Heart left ventricle (tissue), 16 donors: ENCODE measurements around the gene PARM1. TPM values are rescaled to one million over a fixed set of nuclear protein-coding genes. Genes with fewer than 3 reads are reported as not detected.
A peak's percentile ranks its signal among the peaks of the same experiment; 100 is the strongest.

Source experiments
- ATAC-seq, 4 donors: fragments of 200-7000 bp; cut with Tn5 transposase; one replicate each; pipeline ENCODE4 v1.9.1; 2020 to 2022; ENCODE audit warnings: moderate library complexity in 4 of 4, mild to moderate bottlenecking in 3 of 4, moderate number of reproducible peaks in 1 of 4
- DNase-seq, 5 donors: peaks; one replicate each; pipeline ENCODE4 v3.0.0-alpha.2; 2020
- H3K27ac ChIP-seq, 12 donors: fragments of 200-600 bp; sonication (generic) in 4 of 12; one replicate each; pipeline versions ENCODE4 v1.5.0 to v1.8.0; 2016 to 2022; ENCODE audit warnings: mild to moderate bottlenecking in 2 of 12
- H3K27me3 ChIP-seq, 9 donors: fragments of 200-600 bp; sonication (generic) in 2 of 9; one replicate each; pipeline versions ENCODE4 v1.5.1 to v1.8.0; 2016 to 2022; ENCODE audit warnings: mild to moderate bottlenecking in 3 of 9
- H3K36me3 ChIP-seq, 9 donors: fragments of 200-600 bp; sonication (generic) in 2 of 9; one replicate each; pipeline versions ENCODE4 v1.5.0 to v1.8.0; 2018 to 2022; ENCODE audit warnings: mild to moderate bottlenecking in 2 of 9
- H3K4me1 ChIP-seq, 12 donors: fragments of 200-600 bp; sonication (generic) in 4 of 12; one replicate each; pipeline versions ENCODE4 v1.5.0 to v1.8.0; 2016 to 2022; ENCODE audit warnings: mild to moderate bottlenecking in 3 of 12
- H3K4me3 ChIP-seq, 12 donors: fragments of 200-600 bp; sonication (generic) in 4 of 12; one replicate each; pipeline versions ENCODE4 v1.5.0 to v1.8.0; 2017 to 2022; ENCODE audit warnings: mild to moderate bottlenecking in 9 of 12, moderate library complexity in 4 of 12
- H3K9me3 ChIP-seq, 12 donors: fragments of 200-600 bp; sonication (generic) in 4 of 12; one replicate each; pipeline versions ENCODE4 v1.5.0 to v1.8.0; 2016 to 2022; ENCODE audit warnings: mild to moderate bottlenecking in 1 of 12
- POLR2A ChIP-seq, 2 donors: fragments of 450-650 bp; IDR thresholded peaks; one replicate each; pipeline ENCODE4 v1.6.1; 2017; ENCODE audit warnings: antibody characterized with exemption in 2 of 2, mild to moderate bottlenecking in 2 of 2, moderate library complexity in 2 of 2
- WGBS, 4 donors: extraction: QIAGEN DNeasy Blood & Tissue Kit in 2 of 4; methylation state at CpG; one replicate each; pipeline versions ENCODE4 v1.1.5 to v1.1.7; 2013 to 2018; 5-methylcytosine and 5-hydroxymethylcytosine counted together
- intact Hi-C, 10 donors: fragments of 100-400 bp; cut with DNase I; formaldehyde crosslinking; loops; one replicate each; pipeline versions ENCODE4 v1.11.1 to v1.14.2; 2022
- polyA plus RNA-seq, 2 donors: library from polyadenylated mRNA; stranded (reverse); fragments of 200-250 nt; gene quantifications; one replicate each; pipeline ENCODE4 v1.2.3, GENCODE V29; 2013
- total RNA-seq, 9 donors: library from RNA; depleted of rRNA in 2 of 9; stranded (reverse); fragments of >200 nt in 2 of 9; fragmentation: NEBNext Ultra II Directional in 3 of 9; extraction: Animal tissue kit (Norgen Biotek cat#: 25700) in 3 of 9; gene quantifications; one replicate each; pipeline versions ENCODE4 v1.1.0 to v1.2.4, GENCODE V29; 2016 to 2023
- TF ChIP-seq, protein P1 (sequence below), 12 donors: fragments of 200-600 bp; sonication (generic) in 4 of 12; IDR thresholded peaks; one replicate each; pipeline versions ENCODE4 v1.5.0 to v1.8.0; 2018 to 2022; ENCODE audit warnings: antibody characterized with exemption in 12 of 12, mild to moderate bottlenecking in 5 of 12
- donor health status: ischemic (EF 13 %, LVEDD 7.1; RV severe dilation, severe dysfunction).
- donor health status: healthy with polysubstance abuse.
- donor health status: DM: no; HTN: yes; CAD: no.
- donor health status: DM: no; HTN: no; CAD: no.
- donor health status: ischemic (EF 25% LVEDD 6.9; RV normal size, moderate dysfunction).
- donor health status: ischemic (EF 25% LVEDD 5.7; RV mildly dilated, moderate dysfunction).
- donor health status: healthy.
- donor health status: DM: yes; HTN: yes; CAD: no.
- donor health status: ischemic (EF 35%, LVEDD 5.7; RV mildly dilated, moderate dysfunction).
- donor health status: nonischemic (EF 11% LVEDD 7.7; RV severe dilation, severe dysfunction).
- donor health status: DM: yes; HTN: yes; CAD: no.
- donor health status: PGD.
- donor health status: ischemic (EF 29% LVEDD 5.4; RV normal size, mild dysfunction).
- donor health status: nonischemic (EF 23%, LVEDD 6.1; RV moderate dilation, normal function).

PARM1 gene
- total and polyA plus RNA-seq, 11 donors, result 28.8 to 144 (median 75.2) TPM

DNA sequence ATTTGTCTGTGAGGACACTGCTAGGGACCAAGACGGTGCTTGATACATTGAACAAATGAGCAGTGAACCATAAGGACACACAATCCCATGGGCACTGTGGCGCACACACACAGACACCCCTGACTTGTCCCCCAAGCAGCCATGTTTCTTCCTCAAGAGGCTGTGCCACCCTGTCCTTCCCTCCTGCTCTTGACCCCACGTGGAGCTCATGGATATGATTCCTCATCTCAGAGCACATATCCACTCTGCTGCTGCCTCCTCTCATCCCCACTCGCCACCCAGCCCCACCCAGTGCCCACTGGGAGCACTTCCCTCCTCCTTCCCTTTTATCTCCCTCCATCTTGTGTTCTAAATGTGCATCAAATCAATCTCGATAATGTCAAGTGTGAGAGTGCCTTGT is 102.4 kb downstream of the PARM1 start:
- no peaks in the 10 kb centered on the region for H3K27me3 ChIP-seq
- no peak for ATAC-seq

DNA sequence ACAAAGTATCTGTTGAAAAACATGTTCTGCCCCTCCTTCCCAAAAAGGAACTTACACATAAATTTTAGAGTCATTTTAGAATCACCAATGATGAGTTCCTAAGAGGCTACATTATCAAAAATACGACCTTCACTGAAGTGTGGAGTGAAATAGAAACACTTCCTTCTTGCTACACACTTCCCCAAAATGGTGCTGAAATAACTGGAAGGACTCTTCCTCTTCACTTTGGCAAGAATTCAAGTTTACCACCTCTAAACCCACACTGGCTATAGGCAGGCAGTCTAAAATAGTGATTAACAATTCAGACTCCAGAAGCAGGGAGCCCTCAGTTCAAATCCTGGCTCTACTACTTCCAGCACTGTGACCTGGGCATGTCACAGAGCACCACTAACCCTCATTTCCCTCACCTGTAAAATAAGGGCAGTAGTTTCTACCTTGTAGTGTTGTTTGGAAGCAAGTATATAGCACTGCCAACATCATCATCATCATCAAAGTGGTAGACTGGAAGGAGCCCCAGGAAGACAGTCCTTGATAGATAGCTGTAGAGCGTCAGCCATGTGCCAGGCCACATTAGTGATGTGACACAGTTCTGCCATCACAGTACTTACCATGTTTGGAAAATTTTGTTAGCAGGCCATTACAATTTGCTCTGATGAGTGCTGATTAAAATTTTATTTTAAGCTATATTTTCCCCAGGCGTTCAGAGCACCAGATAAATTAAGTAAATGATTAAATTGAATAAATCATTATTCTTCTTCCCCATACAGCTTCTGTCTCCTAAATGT is 103.3 kb downstream of the PARM1 start:
- ATAC-seq, result peak in 2 of 4 donors; percentile 30 to 37
- 49 to 57% (median 54%) methylated on average over 3 of the region's 3 CpGs for WGBS, 4 donors
- no peak overlapping the region for H3K27ac ChIP-seq
- no peaks in the 10 kb centered on the region for H3K36me3 ChIP-seq
- H3K4me3 ChIP-seq, result no peak overlapping the region
- H3K4me1 ChIP-seq, result peaks cover 0 to 19% (median 3%) of the 10 kb centered on the region in 12 donors
- intact Hi-C loops, result no loop called here
- no peak for DNase-seq
- TF ChIP-seq, protein P1, sequence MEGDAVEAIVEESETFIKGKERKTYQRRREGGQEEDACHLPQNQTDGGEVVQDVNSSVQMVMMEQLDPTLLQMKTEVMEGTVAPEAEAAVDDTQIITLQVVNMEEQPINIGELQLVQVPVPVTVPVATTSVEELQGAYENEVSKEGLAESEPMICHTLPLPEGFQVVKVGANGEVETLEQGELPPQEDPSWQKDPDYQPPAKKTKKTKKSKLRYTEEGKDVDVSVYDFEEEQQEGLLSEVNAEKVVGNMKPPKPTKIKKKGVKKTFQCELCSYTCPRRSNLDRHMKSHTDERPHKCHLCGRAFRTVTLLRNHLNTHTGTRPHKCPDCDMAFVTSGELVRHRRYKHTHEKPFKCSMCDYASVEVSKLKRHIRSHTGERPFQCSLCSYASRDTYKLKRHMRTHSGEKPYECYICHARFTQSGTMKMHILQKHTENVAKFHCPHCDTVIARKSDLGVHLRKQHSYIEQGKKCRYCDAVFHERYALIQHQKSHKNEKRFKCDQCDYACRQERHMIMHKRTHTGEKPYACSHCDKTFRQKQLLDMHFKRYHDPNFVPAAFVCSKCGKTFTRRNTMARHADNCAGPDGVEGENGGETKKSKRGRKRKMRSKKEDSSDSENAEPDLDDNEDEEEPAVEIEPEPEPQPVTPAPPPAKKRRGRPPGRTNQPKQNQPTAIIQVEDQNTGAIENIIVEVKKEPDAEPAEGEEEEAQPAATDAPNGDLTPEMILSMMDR (IDR thresholded peaks at IDR 0.05), result no peak
- no peak for TF ChIP-seq POLR2A (IDR thresholded peaks at IDR 0.05)
- no peaks in the 10 kb centered on the region for H3K9me3 ChIP-seq
- no peaks in the 10 kb centered on the region for H3K27me3 ChIP-seq

More for the DNA sequence above, 102.4 kb downstream of the PARM1 start:
- WGBS, 4 donors, result 85 to 90% (median 86%) methylated on average over 5 of the region's 5 CpGs
- no peak for DNase-seq
- intact Hi-C loops, result no loop called here
- Histone ChIP-seq H3K27ac (no peak overlapping the region), H3K4me3 (no peak overlapping the region), H3K36me3 (no peaks in the 10 kb centered on the region), H3K4me1 (peaks cover 0 to 26% (median 3%) of the 10 kb centered on the region in 12 donors), H3K9me3 (no peaks in the 10 kb centered on the region)
- TF ChIP-seq, protein P1 (IDR thresholded peaks at IDR 0.05), result no peak
- TF ChIP-seq POLR2A (IDR thresholded peaks at IDR 0.05), result no peak

DNA sequence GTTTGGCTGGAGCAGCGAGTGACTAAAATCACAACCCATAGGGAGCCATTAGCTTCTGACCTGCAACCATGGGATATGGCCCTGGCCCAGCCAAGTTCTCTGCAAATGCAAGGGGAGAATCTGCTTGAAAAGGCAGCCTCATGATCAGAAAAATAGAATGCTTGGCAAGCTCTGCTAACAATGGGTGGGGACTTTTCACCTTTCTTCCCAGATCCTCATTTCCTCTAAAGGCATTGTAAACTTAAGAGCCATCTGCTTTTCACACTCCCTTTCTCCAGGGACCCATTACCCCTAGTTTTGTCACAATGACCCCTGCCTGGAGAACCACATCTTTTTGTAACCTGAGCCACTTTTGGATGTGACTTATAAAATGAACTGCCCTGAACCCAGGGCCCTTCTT is 104.3 kb downstream of the PARM1 start:
- ATAC-seq, result no peak
- H3K4me1 ChIP-seq, result peaks cover 0 to 15% (median 3%) of the 10 kb centered on the region in 12 donors

DNA sequence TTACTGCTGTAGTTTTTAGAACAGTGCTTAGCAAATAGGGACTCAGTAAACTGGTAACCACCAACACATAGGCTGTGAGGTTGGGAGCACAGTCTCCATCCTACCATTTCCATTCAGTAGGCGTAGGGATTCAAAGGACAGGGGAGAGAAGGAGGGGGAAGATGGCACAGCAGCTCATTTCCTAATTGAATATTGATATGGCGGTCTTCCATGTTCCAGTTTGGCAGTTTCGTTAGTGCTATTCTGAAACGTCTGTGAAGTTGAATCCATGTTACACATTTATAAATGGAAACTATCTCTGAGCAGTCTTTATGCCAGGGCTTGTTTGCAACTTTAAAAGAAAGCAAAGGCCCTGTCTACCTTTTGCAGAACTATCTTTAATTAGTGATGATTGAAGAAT is 105.5 kb downstream of the PARM1 start:
- Histone ChIP-seq H3K4me3 (no peak overlapping the region), H3K36me3 (no peaks in the 10 kb centered on the region), H3K27me3 (no peaks in the 10 kb centered on the region), H3K4me1 (peaks cover 0 to 15% (median 4%) of the 10 kb centered on the region in 12 donors), H3K27ac (peak overlapping the region in 2 of 12 donors; percentile 35 to 45), H3K9me3 (no peaks in the 10 kb centered on the region)
- DNase-seq, result no peak
- TF ChIP-seq, protein P1 (IDR thresholded peaks at IDR 0.05), result no peak
- no peak for TF ChIP-seq POLR2A (IDR thresholded peaks at IDR 0.05)
- WGBS, 4 donors, result 47 to 59% (median 56%) methylated on average over 4 of the region's 4 CpGs
- peak; percentile 20 to 75 (median 60) for ATAC-seq
- intact Hi-C loops, result no loop called here

More for the DNA sequence above, 104.3 kb downstream of the PARM1 start:
- Histone ChIP-seq H3K4me3 (no peak overlapping the region), H3K9me3 (no peaks in the 10 kb centered on the region), H3K36me3 (no peaks in the 10 kb centered on the region), H3K27me3 (no peaks in the 10 kb centered on the region), H3K27ac (no peak overlapping the region)
- intact Hi-C loops, result no loop called here
- no peak for DNase-seq
- WGBS, 4 donors, result 49 to 71% (median 62%) methylated on average over 1 of the region's 1 CpG
- TF ChIP-seq, protein P1 (IDR thresholded peaks at IDR 0.05), result no peak
- TF ChIP-seq POLR2A (IDR thresholded peaks at IDR 0.05), result no peak
